Measurements from ENCODE around the gene DLGAP4. TPM values are rescaled to one million over a fixed set of nuclear protein-coding genes. Genes with fewer than 3 reads are reported as not detected.

The DLGAP4 gene
- total and polyA plus RNA-seq, 9 of the 15 experiments (the other 6 are each of a cell fraction or from before 2014, with no cell fraction given) = 0.31 to 34.1 (median 4.5) TPM

- in situ Hi-C loops (cut with MboI) (no loop called here), intact Hi-C loops (cut with micrococcal nuclease) (no loop called here)
- H3K4me3 ChIP-seq = no peak overlapping the region
- peaks cover 62% of the 10 kb centered on the region for H3K79me2 ChIP-seq (ENCODE audit: control insufficient read depth, insufficient read depth, low read length)
- FAIRE-seq (no peak), ATAC-seq (no peak), DNase-seq (ENCODE audit: extremely low read depth in 1 of 4, low spot score in 3 of 4) (peak in 1 of 4 experiments; percentile 49)
- no peaks in the 10 kb centered on the region for H3K9me3 ChIP-seq (replicated peaks; ENCODE audit: control insufficient read depth, insufficient read depth, low read depth, low read length)
- ChIA-PET POLR2A (interaction anchor here (1.1 kb wide), 1 partner anchor 14 kb away, joined by 3 read pairs; no protein-coding TSS in a partner anchor), CTCF (ENCODE audit: low intra/inter-chr PET ratio) (no interaction called here)
- no peaks in the 10 kb centered on the region for H3K27me3 ChIP-seq (ENCODE audit: control insufficient read depth in 2 of 2, insufficient read depth in 2 of 2, low read length in 2 of 2)
- H4K20me1 ChIP-seq (replicated peaks; ENCODE audit: control insufficient read depth, insufficient read depth, low read length) = peaks cover 37% of the 10 kb centered on the region
- peaks cover 6% of the 10 kb centered on the region for H3K9me1 ChIP-seq (ENCODE audit: control insufficient read depth, insufficient read depth, low read length)
- H3K9ac ChIP-seq (ENCODE audit: insufficient read depth in 1 of 2, low read depth in 2 of 2, low read length in 2 of 2) = no peak overlapping the region
- no peaks in the 10 kb centered on the region; the same call in 2 of the 3 replicates for H3K36me3 ChIP-seq (ENCODE audit: control insufficient read depth, insufficient read depth, low read length)
- WGBS (ENCODE audit: insufficient coverage, low coverage, missing lambda C conversion rate) = 39% methylated on average over 7 of the region's 8 CpGs
- no peak overlapping the region for H3K27ac ChIP-seq (ENCODE audit: extremely low read depth, low read depth, low read length)
- no TSS peak for BruUV-seq (replicated peaks)
- H2AFZ ChIP-seq (ENCODE audit: low read depth, low read length) = no peak overlapping the region
- no peak overlapping the region for H3K4me2 ChIP-seq (ENCODE audit: insufficient read depth, low read length)
- H3K4me1 ChIP-seq (replicated peaks in 1 of 2; ENCODE audit: control insufficient read depth in 2 of 2, insufficient read depth in 2 of 2, low read length in 2 of 2) = peaks cover 43 to 50% of the 10 kb centered on the region in 2 experiments
- TF ChIP-seq ZNF431 (CRISPR knock-in tag; IDR thresholded peaks at IDR 0.05) = no peak
- TF ChIP-seq ZNF785 (CRISPR knock-in tag; IDR thresholded peaks at IDR 0.05) = no peak
- no peak for TF ChIP-seq HNRNPH1 (optimal IDR thresholded peaks at IDR 0.05; ENCODE audit: low read depth, low read length)
- no peak for TF ChIP-seq ZNF24 (IDR thresholded peaks at IDR 0.05)
- TF ChIP-seq FOXK1 (CRISPR knock-in tag; IDR thresholded peaks at IDR 0.05; ENCODE audit: borderline replicate concordance) = no peak
- no peak for TF ChIP-seq RBM17 (IDR thresholded peaks at IDR 0.05; ENCODE audit: borderline replicate concordance, low read depth, low read length)
- 0 out of 4 replicates have a peak, but pooled peaks of 1 of the 2 experiments have one; percentile 5 for TF ChIP-seq KDM1A (IDR thresholded peaks at IDR 0.05)
- 0 out of 2 replicates have a peak, but pooled peaks have one; percentile 26 for TF ChIP-seq CBFA2T3 (IDR thresholded peaks at IDR 0.05)
- TF ChIP-seq RBM22 (IDR thresholded peaks at IDR 0.05; ENCODE audit: low read depth, low read length, poor library complexity, severe bottlenecking) = no peak
- TF ChIP-seq RBM25 (IDR thresholded peaks at IDR 0.05; ENCODE audit: low read depth, low read length, severe bottlenecking) = peak; percentile 21
- TF ChIP-seq NFXL1 (CRISPR knock-in tag; IDR thresholded peaks at IDR 0.05) = no peak
- no peak for TF ChIP-seq ZNF347 (CRISPR knock-in tag; IDR thresholded peaks at IDR 0.05; ENCODE audit: low read depth)
- TF ChIP-seq RBM14 (IDR thresholded peaks at IDR 0.05; ENCODE audit: borderline replicate concordance, insufficient read depth, low read depth, low read length) = no peak
- TF ChIP-seq ELF1 (tag; IDR thresholded peaks at IDR 0.05) = no peak
- TF ChIP-seq NELFE (IDR thresholded peaks at IDR 0.05; ENCODE audit: insufficient read depth, insufficient read length) = no peak
- no peak for TF ChIP-seq MTA2 (IDR thresholded peaks at IDR 0.05; ENCODE audit: low read depth)
- TF ChIP-seq BHLHE40 (IDR thresholded peaks at IDR 0.05; ENCODE audit: low read length) = no peak
- TF ChIP-seq ZNF57 (CRISPR knock-in tag; IDR thresholded peaks at IDR 0.05) = no peak
- no peak for TF ChIP-seq PHTF2 (CRISPR knock-in tag; IDR thresholded peaks at IDR 0.05)
Measured at GRCh38 chr20:36467076-36467999, 161.2 kb downstream of the DLGAP4 start.

Data from K562 (cell line).